Diencephalon (tissue), 1 donor: ENCODE measurements around the gene TP53TG3. TPM values are rescaled to one million over a fixed set of nuclear protein-coding genes. Genes with fewer than 3 reads are reported as not detected.

Source experiments
- small RNA-seq: library from RNA; depleted of rRNA; stranded (forward); fragments of <200 nt; gene quantifications from one replicate; pipeline ENCODE3, GENCODE V24; 2014
- total RNA-seq: library from RNA; depleted of rRNA; stranded (reverse); fragments of >200 nt; gene quantifications from one replicate; pipeline ENCODE4 v1.2.3, GENCODE V29; 2014

TP53TG3 gene, protein sequence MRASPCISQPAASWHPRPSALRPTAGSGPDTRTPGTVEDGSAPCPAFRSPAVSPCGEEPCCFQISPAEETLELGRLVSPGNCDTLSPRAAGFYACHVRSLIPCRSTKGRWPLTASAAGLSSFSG
- not detected for total RNA-seq

DNA sequence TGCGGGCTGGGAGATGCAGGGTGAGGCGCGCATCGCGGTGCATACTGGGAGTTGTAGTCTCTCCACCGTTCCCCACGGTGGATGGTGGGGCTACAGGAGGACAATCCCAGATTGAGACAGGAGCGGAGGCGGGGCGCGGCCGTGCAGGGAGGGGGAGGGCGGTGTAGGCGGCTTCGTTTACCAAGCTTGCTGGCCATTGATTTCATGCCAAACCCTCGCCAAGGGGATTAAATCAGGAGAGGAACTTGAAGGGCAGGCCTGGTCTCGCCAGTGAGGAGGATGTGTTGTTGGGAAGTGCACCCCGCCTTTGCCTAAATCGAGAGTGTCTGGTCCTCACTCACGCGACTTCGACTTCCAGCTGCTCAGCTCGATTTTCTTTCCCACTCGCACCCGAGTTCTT is at the start of gene TP53TG3:
TP53TG3 (minus strand) TSS at position 101 of the 400 bp plus-strand sequence; CDS start at position 33, 68 bp downstream.

Small RNA genes within 50 kb of the gene (small RNA-seq; reads per million reads assigned to genes)
- gene AC138907.6, result not detected
